Transverse colon (tissue), 4 donors: ENCODE measurements around the gene FAM118B.

Experiments
- CTCF ChIP-seq, 5 experiments: fragments of 200-600 bp in 3 of 5; fragments of 450-650 bp in 2 of 5; sonication (generic) in 3 of 5; IDR thresholded peaks; 1 replicate in 2 of 5; 2 replicates in 3 of 5; pipeline ENCODE4 v1.5.1; 2016 to 2017; ENCODE audit warnings: antibody characterized with exemption in 5 of 5, inconsistent platforms in 3 of 5, mild to moderate bottlenecking in 2 of 5, moderate library complexity in 1 of 5
- EP300 ChIP-seq: sonication (generic); formaldehyde crosslinking; IDR thresholded peaks from one replicate; pipeline ENCODE4 v1.6.1; 2017; ENCODE audit warnings: antibody characterized with exemption, low read depth
- POLR2A ChIP-seq: fragments of 450-650 bp; IDR thresholded peaks from one replicate; pipeline ENCODE4 v1.6.1; 2016; ENCODE audit warnings: antibody characterized with exemption, mild to moderate bottlenecking, moderate library complexity
- POLR2AphosphoS5 ChIP-seq, 3 donors: sonication (generic); formaldehyde crosslinking; IDR thresholded peaks; one replicate each; pipeline ENCODE4 v1.6.1; 2016; ENCODE audit warnings: antibody characterized with exemption in 3 of 3

GRCh38 chr11:126297004-126297403 is 85.4 kb downstream of the FAM118B start:
- TF ChIP-seq POLR2A (no peak), CTCF (IDR thresholded peaks at IDR 0.05) (no peak), POLR2AphosphoS5 (IDR thresholded peaks at IDR 0.05) (no peak), EP300 (no peak)
